Measurements from ENCODE around the gene ZCCHC9.
A peak's percentile ranks its signal among the peaks of the same experiment; 100 is the strongest.
"Not testable (repeated sequence)": the region's sequence is repeated elsewhere in the genome, so short reads cannot be mapped to it uniquely, and the experiment has no call there.

Gene ZCCHC9

GRCh38 chr5:81301271-81302015 lies at the start of gene ZCCHC9:
Gene ZCCHC9 (plus strand): TSS chr5:81301587. CDS start chr5:81304758, 3,171 bp downstream.
- DNase-seq, result peak; percentile 93 to 95

- no peak for DNase-seq
Measured at GRCh38 chr5:81251922-81252321, 49.5 kb upstream of the ZCCHC9 start.

- no peak for DNase-seq
Measured at GRCh38 chr5:81252904-81253303, 48.5 kb upstream of the ZCCHC9 start.

- DNase-seq, result no peak
Measured at GRCh38 chr5:81253875-81254274, 47.5 kb upstream of the ZCCHC9 start.

GRCh38 chr5:81254886-81255559 lies 46.4 kb upstream of the ZCCHC9 start:
- no peak for DNase-seq

GRCh38 chr5:81256766-81257165 lies 44.6 kb upstream of the ZCCHC9 start:
- no peak for DNase-seq

- not testable (repeated sequence) for DNase-seq
Measured at GRCh38 chr5:81262796-81263195, 38.6 kb upstream of the ZCCHC9 start.

GRCh38 chr5:81265101-81265500 lies 36.3 kb upstream of the ZCCHC9 start:
- no peak for DNase-seq

GRCh38 chr5:81268521-81269196 lies 32.7 kb upstream of the ZCCHC9 start:
- DNase-seq, result no peak

GRCh38 chr5:81269751-81270393 lies 31.5 kb upstream of the ZCCHC9 start:
- no peak for DNase-seq

- DNase-seq, result not testable (repeated sequence)
Measured at GRCh38 chr5:81270394-81271027, 30.9 kb upstream of the ZCCHC9 start.

- DNase-seq, result no peak
Measured at GRCh38 chr5:81283976-81284375, 17.4 kb upstream of the ZCCHC9 start.

- DNase-seq, result no peak
Measured at GRCh38 chr5:81286059-81286617, 15.2 kb upstream of the ZCCHC9 start.

GRCh38 chr5:81288021-81288433 lies 13.4 kb upstream of the ZCCHC9 start:
- DNase-seq, result no peak

- DNase-seq, result no peak
Measured at GRCh38 chr5:81290146-81290545, 11.2 kb upstream of the ZCCHC9 start.

GRCh38 chr5:81292130-81292529 lies 9.3 kb upstream of the ZCCHC9 start:
- DNase-seq, result no peak

- not testable (repeated sequence) for DNase-seq
Measured at GRCh38 chr5:81294021-81294420, 7.4 kb upstream of the ZCCHC9 start.

GRCh38 chr5:81297531-81297930 lies 3.9 kb upstream of the ZCCHC9 start:
- DNase-seq, result no peak

GRCh38 chr5:81300921-81301270 lies 491 bp upstream of the ZCCHC9 start:
- DNase-seq, result peak in 1 of 2 donors; percentile 6

GRCh38 chr5:81302596-81302995 lies 1.2 kb downstream of the ZCCHC9 start:
- DNase-seq, result no peak

GRCh38 chr5:81303563-81303962 lies 2.2 kb downstream of the ZCCHC9 start:
- DNase-seq, result no peak

- DNase-seq, result no peak
Measured at GRCh38 chr5:81305785-81306184, 4.4 kb downstream of the ZCCHC9 start.

- no peak for DNase-seq
Measured at GRCh38 chr5:81308836-81309235, 7.4 kb downstream of the ZCCHC9 start.
